ENCODE results near the gene DSEL. TPM values are rescaled to one million over a fixed set of nuclear protein-coding genes. Genes with fewer than 3 reads are reported as not detected.
A peak's percentile ranks its signal among the peaks of the same experiment; 100 is the strongest.

The DSEL gene
- total RNA-seq, 1 donor from 2014 or later = 16.5 TPM

- H3K4me3 Mint-ChIP-seq (ENCODE audit: unreplicated experiment) = no peak overlapping the region
- Histone ChIP-seq H3K79me2 (ENCODE audit: insufficient read depth, low read length) (no peaks in the 10 kb centered on the region), H3K27ac (ENCODE audit: low read depth, low read length) (no peak overlapping the region), H3K27me3 (ENCODE audit: insufficient read depth, low read length) (no peaks in the 10 kb centered on the region), H3K9ac (ENCODE audit: low read length) (no peak overlapping the region), H4K20me1 (ENCODE audit: insufficient read depth, low read length) (no peaks in the 10 kb centered on the region), H3K4me3 (ENCODE audit: insufficient read depth, low read depth, low read length) (no peak overlapping the region), H3K4me2 (ENCODE audit: low read length) (no peak overlapping the region), H3K36me3 (ENCODE audit: insufficient read depth, low read length) (no peaks in the 10 kb centered on the region), H3K4me1 (ENCODE audit: insufficient read depth, low read length) (no peaks in the 10 kb centered on the region), H2AFZ (ENCODE audit: low read depth, low read length) (no peak overlapping the region), H3K9me3 (ENCODE audit: insufficient read depth, low read depth, low read length) (no peaks in the 10 kb centered on the region)
- FAIRE-seq = no peak
- no peaks in the 10 kb centered on the region for H3K4me1 Mint-ChIP-seq (ENCODE audit: low read depth, unreplicated experiment)
- no peaks in the 10 kb centered on the region for H3K27me3 Mint-ChIP-seq (ENCODE audit: low read depth, unreplicated experiment)
- no peaks in the 10 kb centered on the region for H3K9me3 Mint-ChIP-seq (ENCODE audit: unreplicated experiment)
- DNase-seq (ENCODE audit: low read depth) = no peak
- H3K36me3 Mint-ChIP-seq (ENCODE audit: low read depth, unreplicated experiment) = no peaks in the 10 kb centered on the region
- TF ChIP-seq EZH2 (IDR thresholded peaks at IDR 0.05; ENCODE audit: insufficient read depth, low read length) (no peak), CTCF (IDR thresholded peaks at IDR 0.05; ENCODE audit: insufficient read depth, low read depth, low read length) (no peak)
- no peak overlapping the region for H3K27ac Mint-ChIP-seq (ENCODE audit: unreplicated experiment)
Observed at GRCh38 chr18:67540559-67540958, 24.0 kb upstream of the DSEL start.

GRCh38 chr18:67531929-67532328, 15.4 kb upstream of the DSEL start:
- no peak overlapping the region for H3K4me3 ChIP-seq (ENCODE audit: insufficient read depth, low read depth, low read length)
- FAIRE-seq (no peak), DNase-seq (ENCODE audit: low read depth) (no peak)
- H3K9ac ChIP-seq (ENCODE audit: low read length) = no peak overlapping the region
- no peaks in the 10 kb centered on the region for H3K27me3 Mint-ChIP-seq (ENCODE audit: low read depth, unreplicated experiment)
- no peaks in the 10 kb centered on the region for H3K9me3 ChIP-seq (ENCODE audit: insufficient read depth, low read depth, low read length)
- no peak overlapping the region for H2AFZ ChIP-seq (ENCODE audit: low read depth, low read length)
- no peak for TF ChIP-seq EZH2 (IDR thresholded peaks at IDR 0.05; ENCODE audit: insufficient read depth, low read length)
- no peak for TF ChIP-seq CTCF (IDR thresholded peaks at IDR 0.05; ENCODE audit: insufficient read depth, low read depth, low read length)
- no peaks in the 10 kb centered on the region for H3K4me1 ChIP-seq (ENCODE audit: insufficient read depth, low read length)
- no peaks in the 10 kb centered on the region for H3K4me1 Mint-ChIP-seq (ENCODE audit: low read depth, unreplicated experiment)
- H3K36me3 ChIP-seq (ENCODE audit: insufficient read depth, low read length) = no peaks in the 10 kb centered on the region
- no peaks in the 10 kb centered on the region for H3K36me3 Mint-ChIP-seq (ENCODE audit: low read depth, unreplicated experiment)
- H3K4me2 ChIP-seq (ENCODE audit: low read length) = no peak overlapping the region
- no peak overlapping the region for H3K27ac Mint-ChIP-seq (ENCODE audit: unreplicated experiment)
- no peak overlapping the region for H3K27ac ChIP-seq (ENCODE audit: low read depth, low read length)
- H3K79me2 ChIP-seq (ENCODE audit: insufficient read depth, low read length) = no peaks in the 10 kb centered on the region
- no peaks in the 10 kb centered on the region for H3K9me3 Mint-ChIP-seq (ENCODE audit: unreplicated experiment)
- no peaks in the 10 kb centered on the region for H3K27me3 ChIP-seq (ENCODE audit: insufficient read depth, low read length)
- H3K4me3 Mint-ChIP-seq (ENCODE audit: unreplicated experiment) = no peak overlapping the region
- no peaks in the 10 kb centered on the region for H4K20me1 ChIP-seq (ENCODE audit: insufficient read depth, low read length)

GRCh38 chr18:67525328-67526099, 9.0 kb upstream of the DSEL start:
- no peaks in the 10 kb centered on the region for H3K9me3 Mint-ChIP-seq (ENCODE audit: unreplicated experiment)
- no peak overlapping the region for H3K4me3 Mint-ChIP-seq (ENCODE audit: unreplicated experiment)
- H3K4me1 Mint-ChIP-seq (ENCODE audit: low read depth, unreplicated experiment) = peaks cover 17% of the 10 kb centered on the region
- peak; percentile 100 for FAIRE-seq
- Histone ChIP-seq H3K4me2 (ENCODE audit: low read length) (peak overlapping the region; percentile 61), H3K27me3 (ENCODE audit: insufficient read depth, low read length) (no peaks in the 10 kb centered on the region), H3K9me3 (ENCODE audit: insufficient read depth, low read depth, low read length) (no peaks in the 10 kb centered on the region), H3K9ac (ENCODE audit: low read length) (peak overlapping the region; percentile 5), H4K20me1 (ENCODE audit: insufficient read depth, low read length) (no peaks in the 10 kb centered on the region), H3K79me2 (ENCODE audit: insufficient read depth, low read length) (no peaks in the 10 kb centered on the region), H3K4me1 (ENCODE audit: insufficient read depth, low read length) (peaks cover 7% of the 10 kb centered on the region), H2AFZ (ENCODE audit: low read depth, low read length) (peak overlapping the region; percentile 1), H3K27ac (ENCODE audit: low read depth, low read length) (peak overlapping the region; percentile 58), H3K36me3 (ENCODE audit: insufficient read depth, low read length) (no peaks in the 10 kb centered on the region), H3K4me3 (ENCODE audit: insufficient read depth, low read depth, low read length) (no peak overlapping the region)
- DNase-seq (ENCODE audit: low read depth) = peak; percentile 98
- TF ChIP-seq EZH2 (IDR thresholded peaks at IDR 0.05; ENCODE audit: insufficient read depth, low read length) = no peak
- no peak for TF ChIP-seq CTCF (IDR thresholded peaks at IDR 0.05; ENCODE audit: insufficient read depth, low read depth, low read length)
- H3K36me3 Mint-ChIP-seq (ENCODE audit: low read depth, unreplicated experiment) = no peaks in the 10 kb centered on the region
- H3K27ac Mint-ChIP-seq (ENCODE audit: unreplicated experiment) = peak overlapping the region; percentile 91
- no peaks in the 10 kb centered on the region for H3K27me3 Mint-ChIP-seq (ENCODE audit: low read depth, unreplicated experiment)
